Measurements from ENCODE around the gene ZNF442. TPM values are rescaled to one million over a fixed set of nuclear protein-coding genes. Genes with fewer than 3 reads are reported as not detected.
"Not testable (repeated sequence)": the region's sequence is repeated elsewhere in the genome, so short reads cannot be mapped to it uniquely, and the experiment has no call there.

The ZNF442 gene
- total and polyA plus RNA-seq, 10 of the 15 experiments (the other 5 are each of a cell fraction or from before 2014, with no cell fraction given), result 0.05 to 0.64 (median 0.23) TPM; not detected in 1

DNA sequence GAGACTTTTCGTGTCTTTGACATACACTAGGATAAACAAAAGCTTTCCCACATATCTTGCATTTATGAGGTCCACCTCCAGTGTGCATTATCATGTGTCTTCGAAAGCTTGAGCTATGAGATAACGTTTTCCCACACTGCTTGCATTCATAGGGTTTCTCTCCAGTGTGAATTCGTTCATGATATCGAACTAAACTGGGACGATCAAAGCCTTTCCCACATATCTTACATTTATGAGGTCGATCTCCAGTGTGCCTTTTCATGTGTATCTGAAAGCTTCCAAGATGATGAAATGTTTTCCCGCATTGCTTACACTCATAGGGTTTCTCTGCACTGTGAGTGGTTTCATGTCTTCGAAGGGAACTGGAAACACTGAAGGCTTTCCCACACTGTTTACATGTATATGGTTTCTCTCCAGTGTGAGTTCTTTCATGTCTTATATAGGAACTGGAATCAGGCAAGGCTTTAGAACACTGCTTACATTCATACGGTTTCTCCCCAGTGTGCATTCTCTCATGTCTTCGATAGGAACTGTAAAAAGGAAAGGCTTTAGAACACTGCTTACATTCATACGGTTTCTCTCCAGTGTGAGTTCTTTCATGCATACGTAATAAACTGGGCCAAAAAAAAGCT, 46.6 kb downstream of the ZNF442 start:
- DNase-seq (ENCODE audit: low read depth, low spot score) (no peak), ATAC-seq (no peak), FAIRE-seq (no peak)
- no peaks in the 10 kb centered on the region for H4K20me1 ChIP-seq (ENCODE audit: control insufficient read depth, insufficient read depth)
- in situ Hi-C loops (cut with MboI), result no loop called here
- no peaks in the 10 kb centered on the region for H3K79me2 ChIP-seq (ENCODE audit: control insufficient read depth, insufficient read depth, low read length)
- H3K4me1 ChIP-seq (ENCODE audit: control insufficient read depth, insufficient read depth, low read length), result no peaks in the 10 kb centered on the region
- ChIA-PET RAD21 (ENCODE audit: unreplicated experiment) (no interaction called here), CTCF (no interaction called here), POLR2A (no interaction called here), SMC1A (ENCODE audit: uncharacterized antibody, unreplicated experiment) (no interaction called here)
- H3K27ac ChIP-seq (ENCODE audit: control insufficient read depth, insufficient read depth), result no peak overlapping the region
- 0 out of 4 replicates have a peak, but pooled peaks cover 0 to 6% of the 10 kb centered on the region in 2 experiments for H3K36me3 ChIP-seq (ENCODE audit: control insufficient read depth in 2 of 2, insufficient read depth in 2 of 2, low read length in 1 of 2)
- peaks cover 27% of the 10 kb centered on the region; the same call in 2 of the 3 replicates for H3K9me3 ChIP-seq (replicated peaks; ENCODE audit: control insufficient read depth, insufficient read depth, low read length)
- H2AFZ ChIP-seq (ENCODE audit: control insufficient read depth, low read depth, low read length), result no peak overlapping the region
- H3K27me3 ChIP-seq (replicated peaks in 1 of 2; ENCODE audit: control insufficient read depth in 2 of 2, insufficient read depth in 2 of 2, low read length in 1 of 2), result no peaks in the 10 kb centered on the region
- H3K9ac ChIP-seq (ENCODE audit: control insufficient read depth, insufficient read depth, low read length), result no peak overlapping the region
- no peak overlapping the region for H3K4me3 ChIP-seq
- WGBS (ENCODE audit: insufficient coverage, insufficient replicate concordance, low lambda C conversion rate, missing lambda C conversion rate), result 88% methylated on average over 13 of the region's 13 CpGs
- BruUV-seq (replicated peaks), result TSS peak; percentile 56
- intact Hi-C loops (cut with micrococcal nuclease; ENCODE audit: unreplicated experiment), result no loop called here
- TF ChIP-seq WRNIP1 (IDR thresholded peaks at IDR 0.05; ENCODE audit: borderline replicate concordance, low read depth, low read length), result no peak
- TF ChIP-seq ZNF274 (IDR thresholded peaks at IDR 0.05; ENCODE audit: insufficient read depth, insufficient read length), result peak; percentile 32
- H3K4me2 ChIP-seq (ENCODE audit: control insufficient read depth, insufficient read depth), result no peak overlapping the region

DNA sequence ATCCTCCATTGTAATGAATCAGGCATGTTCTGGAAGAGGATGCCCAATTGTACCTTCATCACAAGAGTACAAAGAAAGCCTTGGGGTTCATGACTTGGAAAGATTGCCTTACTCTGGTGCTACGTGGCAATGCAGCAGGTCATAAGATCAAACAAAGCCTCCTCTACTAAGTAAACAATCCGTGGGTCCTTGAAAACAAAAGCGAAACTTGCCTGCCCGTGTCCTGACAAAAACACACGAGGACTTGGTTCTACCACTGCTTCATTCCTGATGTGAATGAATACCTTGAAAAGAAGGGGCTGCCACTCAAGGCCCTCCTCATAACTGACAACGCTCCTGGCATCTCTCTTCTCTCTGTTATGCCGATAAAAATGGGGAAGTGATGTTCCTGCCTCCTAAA, 50.9 kb downstream of the ZNF442 start:
- Histone ChIP-seq H3K9ac (ENCODE audit: control insufficient read depth, insufficient read depth, low read length) (no peak overlapping the region), H3K27ac (ENCODE audit: control insufficient read depth, insufficient read depth) (no peak overlapping the region), H3K4me2 (ENCODE audit: control insufficient read depth, insufficient read depth) (no peak overlapping the region), H2AFZ (ENCODE audit: control insufficient read depth, low read depth, low read length) (no peak overlapping the region), H3K27me3 (replicated peaks in 1 of 2; ENCODE audit: control insufficient read depth in 2 of 2, insufficient read depth in 2 of 2, low read length in 1 of 2) (no peaks in the 10 kb centered on the region), H3K36me3 (ENCODE audit: control insufficient read depth in 2 of 2, insufficient read depth in 2 of 2, low read length in 1 of 2) (no peaks in the 10 kb centered on the region), H3K4me1 (ENCODE audit: control insufficient read depth, insufficient read depth, low read length) (no peaks in the 10 kb centered on the region), H3K4me3 (no peak overlapping the region), H3K9me3 (replicated peaks; ENCODE audit: control insufficient read depth, insufficient read depth, low read length) (peaks cover 9% of the 10 kb centered on the region; the same call in 2 of the 3 replicates), H3K79me2 (ENCODE audit: control insufficient read depth, insufficient read depth, low read length) (no peaks in the 10 kb centered on the region), H4K20me1 (ENCODE audit: control insufficient read depth, insufficient read depth) (no peaks in the 10 kb centered on the region)
- CTCF ChIA-PET, result no interaction called here
- FAIRE-seq, result no peak
- intact Hi-C loops (cut with micrococcal nuclease; ENCODE audit: unreplicated experiment), result no loop called here
- DNase-seq (ENCODE audit: low read depth, low spot score), result no peak
- SMC1A ChIA-PET (ENCODE audit: uncharacterized antibody, unreplicated experiment), result no interaction called here
- WGBS (ENCODE audit: insufficient coverage, insufficient replicate concordance, low lambda C conversion rate, missing lambda C conversion rate), result 93% methylated on average over 7 of the region's 7 CpGs
- TF ChIP-seq SPI1 (IDR thresholded peaks at IDR 0.05; ENCODE audit: borderline replicate concordance, insufficient read depth, low read depth, low read length) (0 out of 2 replicates have a peak, but pooled peaks have one; percentile 13), GABPA (IDR thresholded peaks at IDR 0.05; ENCODE audit: low read depth) (no peak)
- no peak for ATAC-seq
- in situ Hi-C loops (cut with MboI), result no loop called here
- BruUV-seq (replicated peaks), result no TSS peak
- RAD21 ChIA-PET (ENCODE audit: unreplicated experiment), result no interaction called here
- POLR2A ChIA-PET, result interaction anchor here (0.6 kb wide), 1 partner anchor 17 kb away, joined by 3 read pairs; no protein-coding TSS in a partner anchor

DNA sequence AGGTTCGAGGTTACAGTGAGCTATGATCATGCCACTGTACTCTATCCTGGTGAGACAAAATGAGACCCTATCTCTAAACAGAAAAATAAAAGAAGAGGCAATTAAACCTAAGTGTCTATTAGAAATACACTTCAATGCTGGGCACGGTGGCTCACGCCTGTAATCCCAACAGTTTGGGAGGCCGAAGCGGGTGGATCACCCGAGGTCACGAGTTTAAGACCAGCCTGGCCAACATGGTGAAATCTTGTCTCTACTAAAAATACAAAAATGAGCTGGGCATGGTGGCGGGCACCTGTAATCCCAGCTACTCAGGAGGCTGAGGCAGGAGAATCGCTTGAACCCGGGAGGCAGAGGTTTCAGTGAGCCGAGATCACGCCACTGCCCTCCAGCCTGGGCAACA, 56.6 kb downstream of the ZNF442 start:
- H3K27me3 ChIP-seq (replicated peaks in 1 of 2; ENCODE audit: control insufficient read depth in 2 of 2, insufficient read depth in 2 of 2, low read length in 1 of 2); RAD21 ChIA-PET (ENCODE audit: unreplicated experiment); in situ Hi-C loops (cut with MboI); DNase-seq (ENCODE audit: low read depth, low spot score); H4K20me1 ChIP-seq (ENCODE audit: control insufficient read depth, insufficient read depth); CTCF ChIA-PET; H2AFZ ChIP-seq (ENCODE audit: control insufficient read depth, low read depth, low read length); SMC1A ChIA-PET (ENCODE audit: uncharacterized antibody, unreplicated experiment); H3K4me2 ChIP-seq (ENCODE audit: control insufficient read depth, insufficient read depth); FAIRE-seq; H3K36me3 ChIP-seq (ENCODE audit: control insufficient read depth in 2 of 2, insufficient read depth in 2 of 2, low read length in 1 of 2); H3K4me3 ChIP-seq; intact Hi-C loops (cut with micrococcal nuclease; ENCODE audit: unreplicated experiment); H3K9me3 ChIP-seq (replicated peaks; ENCODE audit: control insufficient read depth, insufficient read depth, low read length); H3K9ac ChIP-seq (ENCODE audit: control insufficient read depth, insufficient read depth, low read length); ATAC-seq; POLR2A ChIA-PET; BruUV-seq (replicated peaks); H3K79me2 ChIP-seq (ENCODE audit: control insufficient read depth, insufficient read depth, low read length); H3K27ac ChIP-seq (ENCODE audit: control insufficient read depth, insufficient read depth); H3K4me1 ChIP-seq (ENCODE audit: control insufficient read depth, insufficient read depth, low read length): not testable (repeated sequence)
- 90% methylated on average over 12 of the region's 12 CpGs for WGBS (ENCODE audit: insufficient coverage, insufficient replicate concordance, low lambda C conversion rate, missing lambda C conversion rate)

All from GM12878 (cell line).